Uterus (tissue), 2 donors: ENCODE measurements around the gene ABCC3.
"Not testable (repeated sequence)": the region's sequence is repeated elsewhere in the genome, so short reads cannot be mapped to it uniquely, and the experiment has no call there.

Source experiments
- CTCF ChIP-seq, 4 experiments: fragments of 200-600 bp in 2 of 4; fragments of 450-650 bp in 2 of 4; sonication (generic) in 2 of 4; IDR thresholded peaks; one replicate each; pipeline ENCODE4 v1.5.1; 2016 to 2019; ENCODE audit warnings: antibody characterized with exemption in 4 of 4, mild to moderate bottlenecking in 2 of 4, moderate library complexity in 1 of 4
- POLR2A ChIP-seq, 2 donors: fragments of 450-650 bp; IDR thresholded peaks; one replicate each; pipeline ENCODE4 v1.6.1; 2016; ENCODE audit warnings: antibody characterized with exemption in 2 of 2, mild to moderate bottlenecking in 1 of 2, moderate library complexity in 1 of 2

- TF ChIP-seq POLR2A, CTCF (IDR thresholded peaks at IDR 0.05): not testable (repeated sequence)
These were observed 89.9 kb downstream of the ABCC3 start for GRCh38 chr17:50724622-50725021.
